Endothelial cell of umbilical vein (primary cell): ENCODE data around the gene DLEC1. TPM values are rescaled to one million over a fixed set of nuclear protein-coding genes. Genes with fewer than 3 reads are reported as not detected.

ENCODE experiments used
- BruUV-seq: library from RNA; stranded (reverse); fragments of 400-500 nt; replicated peaks from 2 replicates; lab custom pipeline; 2021; lab: Mats Ljungman, UMichigan
- CTCF ChIA-PET: fragments of 300-600, 350-600 bp; sonication (Branson Sonifier 250); formaldehyde crosslinking; loops from one replicate; lab custom pipeline; 2021; ENCODE audit warnings: antibody characterized with exemption, inconsistent platforms; lab: Charles Lee
- POLR2A ChIA-PET: fragments of 300-600, 350-600 bp; sonication (Branson Sonifier 250); formaldehyde crosslinking; loops from one replicate; lab custom pipeline; 2021; ENCODE audit warnings: antibody characterized with exemption, inconsistent platforms; lab: Charles Lee
- DNase-seq: peaks from one replicate; pipeline ENCODE4 v3.0.0-alpha.2; 2011; ENCODE audit warnings: low read depth, low spot score
- FAIRE-seq: peaks from 2 replicates; lab custom pipeline; 2011; peaks lifted over from hg19 to GRCh38; lab: Jason Lieb, UNC
- H2AFZ ChIP-seq: 2 replicates; pipeline ENCODE4 v1.6.0; 2012; ENCODE audit warnings: low read depth, low read length, control low read depth, inconsistent platforms
- H3K27ac ChIP-seq: 2 replicates; pipeline ENCODE4 v1.5.1; 2011; ENCODE audit warnings: low read depth, mild to moderate bottlenecking, control low read depth, low read length, moderate library complexity; ENCODE audit not compliant: insufficient read depth
- H3K27me3 ChIP-seq, 2 experiments: 2 replicates each; pipeline versions ENCODE4 v1.6.0 to v1.6.1; 2011; ENCODE audit warnings: low read length in 2 of 2, mixed read lengths in 1 of 2; ENCODE audit not compliant: control insufficient read depth in 2 of 2, insufficient read depth in 2 of 2
- H3K36me3 ChIP-seq, 2 experiments: 2 replicates in 1 of 2; 3 replicates in 1 of 2; pipeline ENCODE4 v1.5.1; 2011; ENCODE audit warnings: low read length in 2 of 2, mild to moderate bottlenecking in 1 of 2, moderate library complexity in 1 of 2; ENCODE audit not compliant: control insufficient read depth in 2 of 2, insufficient read depth in 2 of 2; ENCODE audit errors: extremely low read depth in 1 of 2
- H3K4me1 ChIP-seq: 3 replicates; pipeline ENCODE4 v1.5.1; 2011; ENCODE audit warnings: mild to moderate bottlenecking, low read length; ENCODE audit not compliant: control insufficient read depth, insufficient read depth; ENCODE audit errors: extremely low read depth
- H3K4me2 ChIP-seq: 2 replicates; pipeline ENCODE4 v1.6.1; 2011; ENCODE audit warnings: low read length, control low read depth, mixed read lengths; ENCODE audit not compliant: insufficient read depth
- H3K4me3 ChIP-seq, 3 experiments: fragments of 200-600 bp in 1 of 3; sonication (generic), shearing (Covaris generic) in 1 of 3; replicated peaks in 1 of 3; 2 replicates each; pipeline ENCODE4 v1.5.1; 2011 to 2016; ENCODE audit warnings: control low read depth in 3 of 3, low read length in 3 of 3, mild to moderate bottlenecking in 2 of 3, inconsistent platforms in 1 of 3, low read depth in 1 of 3, moderate library complexity in 1 of 3; ENCODE audit not compliant: insufficient read depth in 1 of 3
- H3K79me2 ChIP-seq: 2 replicates; pipeline ENCODE4 v1.6.0; 2012; ENCODE audit warnings: low read length, inconsistent platforms; ENCODE audit not compliant: control insufficient read depth, insufficient read depth
- H3K9ac ChIP-seq: replicated peaks from 2 replicates; pipeline ENCODE3; 2011; ENCODE audit warnings: low read length, control low read depth; ENCODE audit not compliant: insufficient read depth; ENCODE audit errors: extremely low read depth
- H3K9me1 ChIP-seq: replicated peaks from 3 replicates; pipeline ENCODE4 v1.6.0; 2011; ENCODE audit warnings: mild to moderate bottlenecking, low read length; ENCODE audit not compliant: control insufficient read depth, insufficient read depth; ENCODE audit errors: extremely low read depth
- H3K9me3 ChIP-seq: replicated peaks from 2 replicates; pipeline ENCODE4 v1.5.1; 2012; ENCODE audit warnings: low read length, inconsistent platforms; ENCODE audit not compliant: control insufficient read depth, insufficient read depth
- H4K20me1 ChIP-seq: replicated peaks from 2 replicates; pipeline ENCODE3; 2011; ENCODE audit warnings: mild to moderate bottlenecking, low read length; ENCODE audit not compliant: control insufficient read depth, insufficient read depth; ENCODE audit errors: extremely low read depth
- CTCF ChIP-seq, 2 donors: IDR thresholded peaks; 1 replicate in 1 of 2; 2 replicates in 1 of 2; pipeline ENCODE4 v1.5.1; 2011; ENCODE audit warnings: low read length in 2 of 2, mild to moderate bottlenecking in 2 of 2, moderate library complexity in 2 of 2, control low read depth in 1 of 2, inconsistent platforms in 1 of 2, low read depth in 1 of 2; ENCODE audit not compliant: insufficient read depth in 1 of 2; ENCODE audit errors: extremely low read depth in 1 of 2
- EZH2 ChIP-seq: IDR thresholded peaks from 2 replicates; pipeline ENCODE4 v1.6.1; 2012; ENCODE audit warnings: borderline replicate concordance, low read depth, mild to moderate bottlenecking, moderate library complexity, low read length, inconsistent platforms; ENCODE audit not compliant: severe bottlenecking
- FOS ChIP-seq: IDR thresholded peaks from 2 replicates; pipeline ENCODE4 v1.6.1; 2011; ENCODE audit warnings: mild to moderate bottlenecking, low read length, moderate library complexity, borderline replicate concordance; ENCODE audit not compliant: insufficient read depth
- GATA2 ChIP-seq: IDR thresholded peaks from 2 replicates; pipeline ENCODE4 v1.7.0; 2011; ENCODE audit warnings: low read depth, mild to moderate bottlenecking, moderate library complexity, mixed read lengths, low read length; ENCODE audit not compliant: insufficient read length, insufficient read depth
- JUN ChIP-seq: IDR thresholded peaks from 2 replicates; pipeline ENCODE4 v1.6.1; 2011; ENCODE audit warnings: borderline replicate concordance, low read depth; ENCODE audit not compliant: insufficient read length, insufficient read depth
- MAX ChIP-seq: IDR thresholded peaks from 2 replicates; pipeline ENCODE4 v1.6.1; 2011; ENCODE audit not compliant: insufficient read depth, insufficient read length
- MYC ChIP-seq: IDR thresholded peaks from one replicate; pipeline ENCODE4 v1.6.1; 2011; ENCODE audit warnings: mild to moderate bottlenecking, low read depth, low read length
- POLR2A ChIP-seq: IDR thresholded peaks from 2 replicates; pipeline ENCODE4 v1.6.1; 2012; ENCODE audit warnings: low read depth, mild to moderate bottlenecking, control low read depth, low read length
- POLR2AphosphoS5 ChIP-seq: IDR thresholded peaks from 2 replicates; pipeline ENCODE4 v1.6.1; 2012; ENCODE audit warnings: low read depth, mild to moderate bottlenecking, control low read depth, low read length, moderate library complexity; ENCODE audit not compliant: insufficient read depth
- dilution Hi-C: fragments of 300-500 bp; cut with MboI; formaldehyde crosslinking; loops from one replicate; pipeline ENCODE4 v1.15.0; 2019; ENCODE audit warnings: low sequenced_read_pairs; ENCODE audit not compliant: extremely low pct_ligation_motif_present
- intact Hi-C: fragments of 100-400 bp; cut with micrococcal nuclease; formaldehyde crosslinking; loops from one replicate; pipeline ENCODE4 v1.10.0; 2022
- polyA plus RNA-seq, 4 experiments: library from polyadenylated mRNA; depleted of rRNA in 3 of 4; stranded (reverse) in 3 of 4; unstranded in 1 of 4; fragments of >200 nt; gene quantifications; 2 replicates each; pipeline versions ENCODE4 v1.2.1 to v1.2.3, GENCODE V29; 2011 to 2012; ENCODE audit warnings: missing spikeins in 1 of 4
- total RNA-seq: library from RNA; stranded (reverse); gene quantifications from 2 replicates; pipeline ENCODE4 v1.2.3, GENCODE V29; 2021

DLEC1 gene
- total and polyA plus RNA-seq, 2 donors (not counting 3 experiments of a cell fraction or from before 2014, with no cell fraction given): not detected

- Histone ChIP-seq H3K79me2 (no peaks in the 10 kb centered on the region), H3K9ac (peak overlapping the region; percentile 35), H2AFZ (peak overlapping the region; percentile 94), H3K4me2 (peak overlapping the region; percentile 53), H3K27me3 (no peaks in the 10 kb centered on the region), H3K9me1 (no peaks in the 10 kb centered on the region), H3K36me3 (no peaks in the 10 kb centered on the region), H3K27ac (peak overlapping the region; percentile 34), H4K20me1 (no peaks in the 10 kb centered on the region), H3K4me1 (peaks cover 15% of the 10 kb centered on the region), H3K9me3 (no peaks in the 10 kb centered on the region), H3K4me3 (peak overlapping the region; percentile 14 to 67 (median 62))
- ChIA-PET CTCF (interaction anchor here (0.8 to 1.2 kb wide), 5 partner anchors 9 to 138 kb away, joined by 3 to 7 read pairs (median 3); no protein-coding TSS in a partner anchor), POLR2A (no interaction called here)
- peak; percentile 80 for TF ChIP-seq MYC
- no peak for TF ChIP-seq JUN
- peak; percentile 80 for TF ChIP-seq POLR2AphosphoS5
- TF ChIP-seq GATA2: no peak
- no peak for TF ChIP-seq FOS
- TF ChIP-seq EZH2: no peak
- peak; percentile 5 to 13 for TF ChIP-seq CTCF (IDR thresholded peaks at IDR 0.05; ENCODE audit: extremely low read depth in 1 of 2, insufficient read depth in 1 of 2, low read depth in 1 of 2, low read length in 2 of 2)
- peak; percentile 64 for TF ChIP-seq MAX
- TF ChIP-seq POLR2A: peak; percentile 87
- intact Hi-C loops: loop anchor here (1.0 kb wide), 2 partner anchors 20 to 139 kb away; no protein-coding TSS in a partner anchor
- TSS peak; percentile 34 for BruUV-seq
- dilution Hi-C loops: no loop called here
- DNase-seq: peak; percentile 76
- peak; percentile 94 for FAIRE-seq
Measured at GRCh38 chr3:37993820-37994638, 45.0 kb upstream of the DLEC1 start.
